GM21576 (cell line): ENCODE results near the gene GALNT9.
"Not testable (repeated sequence)": the region's sequence is repeated elsewhere in the genome, so short reads cannot be mapped to it uniquely, and the experiment has no call there.

Experiments
- ATAC-seq: cut with Tn5 transposase; IDR thresholded peaks from one replicate; pipeline ENCODE4 v1.9.1; 2021; ENCODE audit warnings: mild to moderate bottlenecking, moderate library complexity; ENCODE audit not compliant: unreplicated experiment

Gene GALNT9

GRCh38 chr12:132253698-132254480 lies 75.5 kb downstream of the GALNT9 start:
- ATAC-seq, result no peak

DNA sequence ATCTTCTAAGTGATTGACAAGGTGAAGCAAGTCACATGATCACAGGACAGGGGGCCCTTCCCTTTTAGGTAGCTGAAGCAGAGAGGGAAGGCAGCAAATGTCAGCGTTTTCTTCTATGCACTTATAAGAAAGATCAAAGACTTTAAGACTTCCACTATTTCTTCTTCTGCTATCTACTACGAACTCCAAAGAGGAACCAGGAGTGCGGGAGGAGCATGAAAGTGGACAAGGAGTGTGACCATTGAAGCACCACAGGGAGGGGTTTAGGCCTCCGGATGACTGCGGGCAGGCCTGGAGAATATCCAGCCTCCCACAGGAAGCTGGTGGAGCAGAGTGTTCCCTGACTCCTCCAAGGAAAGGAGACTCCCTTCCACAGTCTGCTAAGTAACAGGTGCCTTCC lies 76.4 kb downstream of the GALNT9 start:
- ATAC-seq, result not testable (repeated sequence)

DNA sequence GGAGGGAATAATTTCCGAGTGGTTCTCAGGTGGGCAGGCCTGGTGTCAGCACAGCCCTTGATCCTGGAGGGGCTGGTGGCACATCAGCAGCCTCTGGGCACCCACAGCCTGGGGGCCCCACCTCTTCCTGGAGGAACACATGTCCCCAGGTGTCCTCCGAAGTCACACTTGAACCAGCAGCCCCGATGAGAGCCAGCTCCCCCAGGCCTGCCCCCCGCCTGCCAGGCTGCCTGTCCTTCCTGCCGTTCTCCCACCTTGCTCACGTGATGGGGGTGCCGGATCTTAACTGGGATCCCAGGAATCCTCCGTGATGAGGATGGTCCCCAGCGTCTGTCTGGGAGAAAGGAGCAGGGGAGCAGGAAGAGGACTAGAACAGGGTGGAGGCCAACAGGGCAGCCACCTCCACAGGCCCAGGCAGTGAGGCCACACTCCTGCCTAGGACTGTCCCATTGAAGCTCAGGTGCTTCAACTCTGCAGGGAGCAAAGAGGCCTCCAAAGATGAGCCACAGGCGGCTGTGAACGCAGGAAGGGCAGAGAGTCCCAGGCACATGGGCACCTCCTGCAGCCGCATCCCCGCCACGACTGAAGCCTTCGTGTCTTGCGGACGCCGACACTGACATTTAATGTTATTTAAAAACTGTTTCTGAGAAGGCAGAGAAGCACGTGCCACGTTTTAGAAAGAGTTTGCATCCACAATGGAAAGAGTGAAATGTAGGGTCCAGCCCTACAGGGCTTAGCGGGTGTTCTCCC lies 77.5 kb downstream of the GALNT9 start:
- no peak for ATAC-seq

DNA sequence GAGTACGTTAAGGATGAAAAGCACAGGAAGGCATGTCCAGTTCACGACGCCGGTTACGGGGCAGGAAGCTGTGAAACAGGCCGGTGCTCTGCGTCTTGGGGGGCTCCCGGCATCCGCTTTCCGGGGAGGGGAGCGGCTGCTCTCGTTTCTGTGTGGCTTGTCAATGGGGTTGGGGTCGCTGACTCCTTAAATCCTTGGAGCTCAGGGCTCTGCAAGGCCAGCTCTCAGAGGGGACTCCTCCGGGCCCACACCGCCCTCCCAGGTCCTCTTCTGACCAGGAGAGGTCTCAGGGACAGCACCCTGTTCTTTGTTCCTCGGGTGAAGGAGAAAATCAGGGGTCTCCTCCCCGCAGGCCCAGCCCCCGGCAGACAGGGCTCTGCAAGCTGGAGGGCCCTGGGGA lies 78.1 kb downstream of the GALNT9 start:
- ATAC-seq, result no peak

DNA sequence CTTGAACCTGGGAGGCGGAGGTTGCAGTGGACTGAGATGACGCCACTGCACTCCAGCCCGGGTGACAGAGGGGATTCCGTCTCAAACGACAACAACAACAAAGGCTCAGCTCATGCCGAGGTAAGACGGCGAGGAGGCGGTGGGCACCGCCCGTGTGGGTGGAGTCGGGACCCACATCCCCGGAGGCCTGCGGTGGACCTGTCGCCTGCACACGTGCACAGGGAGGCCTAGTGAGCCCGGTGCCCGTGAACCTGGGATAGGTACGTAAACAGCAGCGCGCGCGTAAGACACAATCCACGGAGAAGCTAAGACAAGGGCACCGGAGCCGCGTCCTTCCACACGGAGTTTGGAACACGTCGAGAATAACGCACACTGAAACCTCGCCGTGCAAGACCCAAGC lies 78.7 kb downstream of the GALNT9 start:
- ATAC-seq, result no peak

- ATAC-seq, result no peak
Observed at GRCh38 chr12:132249689-132250478, 79.5 kb downstream of the GALNT9 start.

DNA sequence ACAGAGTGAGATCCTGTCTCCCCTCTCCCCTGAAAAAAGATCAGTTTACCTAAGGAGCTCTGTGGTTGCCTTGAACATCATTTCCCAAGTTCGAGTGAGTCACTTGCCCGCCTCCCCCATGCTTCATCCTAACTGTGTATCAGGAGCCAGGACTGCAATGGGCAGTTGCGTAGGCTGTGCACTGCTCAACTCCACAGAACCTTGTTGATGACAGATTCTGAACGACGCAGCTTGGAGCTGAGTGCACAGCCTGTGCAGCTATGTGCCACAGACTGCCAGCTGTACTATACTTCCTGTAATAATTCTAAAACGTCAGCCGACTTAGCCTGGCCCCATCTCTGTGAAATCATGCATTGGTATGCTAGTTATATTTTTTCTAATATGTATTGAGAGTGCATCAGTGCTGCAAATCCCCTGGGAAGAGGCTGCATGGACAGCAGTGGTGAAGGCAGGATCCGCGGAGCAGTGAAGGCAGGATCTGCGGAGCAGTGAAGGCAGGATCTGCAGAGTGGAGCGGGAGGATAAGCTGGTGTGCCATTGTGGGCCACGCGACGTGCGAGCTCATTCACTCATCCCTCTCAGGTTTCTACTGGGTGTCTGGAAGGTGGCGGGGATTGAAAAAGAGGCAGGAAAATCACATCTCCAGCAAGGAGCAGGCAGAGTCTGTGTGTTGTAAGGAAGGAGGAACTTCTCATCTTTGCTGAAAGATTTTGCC lies 80.8 kb downstream of the GALNT9 start:
- ATAC-seq, result no peak

- ATAC-seq, result no peak
Observed at GRCh38 chr12:132247718-132248452, 81.5 kb downstream of the GALNT9 start.

GRCh38 chr12:132246997-132247717 lies 82.2 kb downstream of the GALNT9 start:
- no peak for ATAC-seq

GRCh38 chr12:132245521-132246101 lies 83.8 kb downstream of the GALNT9 start:
- no peak for ATAC-seq

- no peak for ATAC-seq
Observed at GRCh38 chr12:132244724-132245295, 84.6 kb downstream of the GALNT9 start.

- no peak for ATAC-seq
Observed at GRCh38 chr12:132243596-132244310, 85.6 kb downstream of the GALNT9 start.

DNA sequence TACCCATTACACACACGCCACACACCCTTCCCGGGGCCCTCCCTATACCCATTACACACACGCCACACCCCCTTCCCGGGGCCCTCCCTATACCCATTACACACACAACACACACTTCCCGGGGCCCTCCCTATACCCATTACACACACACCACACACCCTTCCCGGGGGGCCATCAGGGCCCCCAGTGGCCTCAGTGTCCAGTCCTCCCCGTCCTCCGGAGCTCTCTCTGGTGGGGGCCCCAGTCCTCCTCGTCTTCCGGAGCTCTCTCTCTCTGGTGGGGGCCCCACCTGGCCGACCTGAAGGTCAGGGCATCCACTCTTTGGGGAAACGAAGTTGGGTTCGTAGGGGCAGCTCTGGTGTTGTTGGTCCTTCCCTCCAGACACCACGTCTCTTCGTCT lies 86.2 kb downstream of the GALNT9 start:
- ATAC-seq, result not testable (repeated sequence)

DNA sequence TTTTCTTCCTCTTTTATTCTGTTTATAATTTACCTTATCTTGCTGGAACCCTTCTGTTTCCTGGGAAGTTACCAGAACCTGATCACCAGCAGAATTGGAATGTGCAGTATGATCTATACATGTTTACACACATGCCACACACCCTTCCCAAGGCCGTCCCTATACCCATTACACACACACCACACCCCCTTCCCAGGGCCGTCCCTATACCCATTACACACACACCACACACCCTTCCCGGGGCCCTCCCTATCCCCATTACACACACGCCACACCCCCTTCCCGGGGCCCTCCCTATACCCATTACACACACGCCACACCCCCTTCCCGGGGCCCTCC lies 88.8 kb downstream of the GALNT9 start:
- not testable (repeated sequence) for ATAC-seq

DNA sequence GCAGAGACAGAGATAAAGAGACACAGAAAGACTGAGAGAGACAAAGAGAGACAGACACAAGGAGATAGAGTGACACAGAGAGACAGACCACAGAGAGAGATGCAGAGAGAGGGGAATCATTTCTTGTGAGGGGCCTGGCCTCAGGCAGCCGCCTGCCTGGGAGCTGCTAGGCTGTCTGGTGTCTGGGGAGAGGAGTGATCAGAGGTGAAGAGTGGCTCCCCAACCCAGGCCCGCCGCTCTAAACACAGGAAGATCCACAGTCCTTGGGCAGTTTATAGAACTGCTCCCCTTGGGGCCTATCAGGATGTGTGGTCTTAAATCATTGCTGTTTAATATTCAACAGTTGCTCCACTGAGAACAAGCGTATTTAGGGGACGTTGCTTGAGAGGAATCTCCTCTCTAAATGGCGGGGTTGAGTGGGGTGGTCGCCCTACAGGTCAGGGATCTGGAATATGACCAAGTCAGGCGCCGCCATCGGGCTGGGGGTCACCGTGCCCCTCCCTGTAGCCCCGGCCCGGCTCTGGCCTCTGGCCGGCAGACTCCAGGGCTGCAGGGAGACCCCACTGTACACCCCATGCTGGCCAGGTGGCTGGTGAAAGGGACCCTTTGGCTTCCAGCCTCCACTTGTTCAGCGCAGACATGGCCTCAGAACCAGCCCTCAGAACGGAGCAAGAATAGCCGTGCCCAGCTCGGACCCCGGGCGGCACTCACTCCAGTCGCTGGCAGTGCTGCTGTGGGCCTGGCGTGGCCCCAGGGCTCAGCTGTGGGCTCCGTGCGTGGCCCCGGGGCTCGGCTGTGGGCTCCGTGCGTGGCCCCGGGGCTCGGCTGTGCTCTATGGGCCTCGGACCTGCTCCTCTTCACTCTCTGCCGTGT lies 89.4 kb downstream of the GALNT9 start:
- no peak for ATAC-seq

DNA sequence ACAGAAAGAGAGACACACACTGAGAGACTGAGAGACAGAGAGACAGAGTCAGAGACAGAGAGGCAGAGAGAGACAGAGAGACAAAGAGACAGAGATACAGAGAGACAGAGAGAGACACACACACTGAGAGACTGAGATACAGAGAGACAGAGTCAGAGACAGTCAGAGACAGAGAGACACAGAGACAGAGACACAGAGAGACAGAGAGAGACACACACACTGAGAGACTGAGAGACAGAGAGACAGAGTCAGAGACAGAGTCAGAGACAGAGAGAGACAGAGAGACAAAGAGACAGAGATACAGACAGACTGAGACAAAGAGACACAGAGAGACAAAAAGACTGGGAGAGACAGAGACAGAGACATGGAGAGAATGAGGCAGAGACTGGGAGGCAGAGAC lies 90.0 kb downstream of the GALNT9 start:
- no peak for ATAC-seq

DNA sequence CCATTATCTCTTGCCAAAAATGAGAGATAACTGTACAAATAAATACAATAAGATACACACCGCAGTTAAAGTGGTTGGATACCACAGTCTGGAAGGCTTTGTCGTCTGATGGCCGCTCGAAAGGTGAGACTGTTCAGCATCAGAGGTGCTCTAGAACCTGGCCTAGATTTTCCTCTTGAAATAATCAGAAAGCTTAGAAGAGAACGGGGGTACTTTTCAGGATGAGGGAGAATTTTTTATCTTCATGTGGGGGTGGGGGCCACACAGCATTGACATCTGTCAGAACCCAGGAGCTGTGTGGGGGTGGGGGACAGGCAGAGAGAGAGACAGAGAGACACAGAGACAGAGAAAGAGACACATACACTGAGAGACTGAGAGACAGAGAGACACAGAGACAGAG lies 90.5 kb downstream of the GALNT9 start:
- no peak for ATAC-seq
